Breast epithelium (tissue), 3 donors: ENCODE results near the gene C6orf120.

Experiments
- CTCF ChIP-seq, 3 donors: fragments of 450-650 bp; IDR thresholded peaks; one replicate each; pipeline ENCODE4 v1.5.1; 2016 to 2017; ENCODE audit warnings: antibody characterized with exemption in 3 of 3, mild to moderate bottlenecking in 3 of 3, moderate library complexity in 3 of 3
- POLR2A ChIP-seq: fragments of 450-650 bp; IDR thresholded peaks from one replicate; pipeline ENCODE4 v1.6.1; 2016; ENCODE audit warnings: antibody characterized with exemption, mild to moderate bottlenecking, moderate library complexity
- POLR2AphosphoS5 ChIP-seq, 3 donors: sonication (generic); formaldehyde crosslinking; IDR thresholded peaks; one replicate each; pipeline ENCODE4 v1.6.1; 2017; ENCODE audit warnings: antibody characterized with exemption in 3 of 3

- TF ChIP-seq POLR2AphosphoS5 (IDR thresholded peaks at IDR 0.05) (no peak), POLR2A (no peak), CTCF (IDR thresholded peaks at IDR 0.05) (no peak)
These were observed 39.4 kb downstream of the C6orf120 start for GRCh38 chr6:169741344-169741743.
